H1 (cell line): Measurements from ENCODE around the gene OLR1. TPM values are rescaled to one million over a fixed set of nuclear protein-coding genes. Genes with fewer than 3 reads are reported as not detected.

Source experiments
- CTCF ChIA-PET: fragments of 300-600 bp; sonication (Branson Sonifier 250); formaldehyde crosslinking; loops from one replicate; lab custom pipeline; 2021; ENCODE audit not compliant: partially characterized antibody; lab: Charles Lee
- POLR2A ChIA-PET: fragments of 300-600 bp; sonication (Branson Sonifier 250); formaldehyde crosslinking; loops from one replicate; lab custom pipeline; 2021; ENCODE audit warnings: inconsistent platforms; ENCODE audit not compliant: partially characterized antibody; lab: Charles Lee
- DNase-seq, 2 experiments: peaks; one replicate each; pipeline versions ENCODE4 v3.0.0 to v3.0.0-alpha.2; 2010 to 2022; ENCODE audit warnings: low spot score in 2 of 2, low read depth in 1 of 2, mixed read lengths in 1 of 2
- FAIRE-seq: peaks from 2 replicates; lab custom pipeline; 2011; peaks lifted over from hg19 to GRCh38; lab: Jason Lieb, UNC
- H2AFZ ChIP-seq: 2 replicates; pipeline ENCODE4 v1.8.1; 2012; ENCODE audit warnings: low read length, inconsistent platforms
- H2AK5ac ChIP-seq: 2 replicates; pipeline ENCODE4 v1.6.1; 2013; ENCODE audit warnings: low read depth, low read length
- H2BK120ac ChIP-seq: replicated peaks from 2 replicates; pipeline ENCODE3; 2013; ENCODE audit warnings: low read depth, low read length, inconsistent platforms
- H2BK12ac ChIP-seq: 2 replicates; pipeline ENCODE4 v1.6.1; 2013; ENCODE audit warnings: low read depth, low read length
- H2BK15ac ChIP-seq: 2 replicates; pipeline ENCODE4 v1.6.1; 2013; ENCODE audit warnings: low read length
- H2BK20ac ChIP-seq: 2 replicates; pipeline ENCODE4 v1.6.1; 2013; ENCODE audit warnings: low read length
- H2BK5ac ChIP-seq: 2 replicates; pipeline ENCODE4 v1.6.1; 2013; ENCODE audit warnings: low read depth, low read length
- H3K14ac ChIP-seq: 2 replicates; pipeline ENCODE4 v1.6.1; 2013; ENCODE audit warnings: inconsistent platforms; ENCODE audit not compliant: insufficient read length
- H3K18ac ChIP-seq: 2 replicates; pipeline ENCODE4 v1.6.1; 2013; ENCODE audit warnings: low read length; ENCODE audit errors: extremely low read depth
- H3K23ac ChIP-seq: 2 replicates; pipeline ENCODE4 v1.6.1; 2013; ENCODE audit warnings: inconsistent platforms; ENCODE audit not compliant: insufficient read length
- H3K23me2 ChIP-seq: 2 replicates; pipeline ENCODE4 v1.6.1; 2013; ENCODE audit warnings: low read depth, low read length
- H3K27ac ChIP-seq: 2 replicates; pipeline ENCODE4 v1.6.1; 2011; ENCODE audit warnings: low read depth, low read length, inconsistent platforms
- H3K27me3 ChIP-seq, 4 experiments: replicated peaks in 1 of 4; 1 replicate in 1 of 4; 2 replicates in 3 of 4; pipeline versions ENCODE4 v1.6.1 to v1.8.1; 2011 to 2013; ENCODE audit warnings: low read length in 3 of 4, mild to moderate bottlenecking in 3 of 4, inconsistent platforms in 2 of 4, mixed read lengths in 2 of 4, moderate library complexity in 1 of 4; ENCODE audit not compliant: control insufficient read depth in 3 of 4, insufficient read depth in 3 of 4; ENCODE audit errors: extremely low read depth in 1 of 4
- H3K36me3 ChIP-seq, 4 experiments: 2 replicates each; pipeline versions ENCODE4 v1.6.1 to v1.8.1; 2011 to 2013; ENCODE audit warnings: mild to moderate bottlenecking in 4 of 4, low read length in 3 of 4, moderate library complexity in 2 of 4, control low read depth in 1 of 4, inconsistent platforms in 1 of 4; ENCODE audit not compliant: insufficient read depth in 4 of 4, control insufficient read depth in 2 of 4
- H3K4ac ChIP-seq: replicated peaks from 2 replicates; pipeline ENCODE3; 2013; ENCODE audit warnings: low read length, low read depth, mixed read lengths, inconsistent platforms; ENCODE audit not compliant: insufficient read length
- H3K4me1 ChIP-seq, 4 experiments: replicated peaks in 1 of 4; 1 replicate in 1 of 4; 2 replicates in 3 of 4; pipeline versions ENCODE4 v1.6.1 to v1.8.1; 2011 to 2013; ENCODE audit warnings: low read length in 3 of 4, inconsistent platforms in 2 of 4, mixed read lengths in 1 of 4; ENCODE audit not compliant: insufficient read depth in 4 of 4, control insufficient read depth in 3 of 4
- H3K4me2 ChIP-seq, 2 experiments: 2 replicates each; pipeline versions ENCODE4 v1.6.1 to v1.8.1; 2011 to 2013; ENCODE audit warnings: low read depth in 2 of 2, low read length in 2 of 2, control low read depth in 1 of 2, inconsistent platforms in 1 of 2, mild to moderate bottlenecking in 1 of 2; ENCODE audit not compliant: insufficient read depth in 1 of 2
- H3K4me3 ChIP-seq, 4 experiments: fragments of 200-600, 300-600 bp in 1 of 4; sonication (generic), shearing (Covaris generic), sonication (Bioruptor Twin) in 1 of 4; 2 replicates each; pipeline versions ENCODE4 v1.5.1 to v1.8.1; 2011 to 2016; ENCODE audit warnings: low read length in 4 of 4, low read depth in 3 of 4, control low read depth in 2 of 4, inconsistent platforms in 2 of 4, mild to moderate bottlenecking in 2 of 4, mixed read lengths in 1 of 4, moderate library complexity in 1 of 4; ENCODE audit not compliant: insufficient read depth in 2 of 4; ENCODE audit errors: extremely low read depth in 1 of 4
- H3K56ac ChIP-seq: replicated peaks from 2 replicates; pipeline ENCODE3; 2013; ENCODE audit warnings: low read depth, mild to moderate bottlenecking, mixed read lengths, low read length, inconsistent platforms; ENCODE audit not compliant: insufficient read length
- H3K79me1 ChIP-seq: 2 replicates; pipeline ENCODE4 v1.6.1; 2013; ENCODE audit warnings: low read depth, low read length, control low read depth
- H3K79me2 ChIP-seq, 2 experiments: 2 replicates each; pipeline versions ENCODE4 v1.6.1 to v1.8.1; 2012 to 2013; ENCODE audit warnings: low read length in 2 of 2, mild to moderate bottlenecking in 2 of 2, inconsistent platforms in 1 of 2; ENCODE audit not compliant: insufficient read depth in 2 of 2, control insufficient read depth in 1 of 2
- H3K9ac ChIP-seq, 4 experiments: replicated peaks in 1 of 4; 1 replicate in 1 of 4; 2 replicates in 3 of 4; pipeline versions ENCODE4 v1.6.1 to v1.8.1; 2011 to 2013; ENCODE audit warnings: low read depth in 3 of 4, low read length in 3 of 4, control low read depth in 2 of 4, mild to moderate bottlenecking in 2 of 4, moderate library complexity in 2 of 4, inconsistent platforms in 1 of 4; ENCODE audit errors: extremely low read depth in 1 of 4
- H3K9me3 ChIP-seq, 2 experiments: 2 replicates each; pipeline versions ENCODE4 v1.6.1 to v1.8.1; 2012 to 2013; ENCODE audit warnings: mild to moderate bottlenecking in 2 of 2, moderate library complexity in 2 of 2, control low read depth in 1 of 2, inconsistent platforms in 1 of 2, low read depth in 1 of 2, low read length in 1 of 2, mixed read lengths in 1 of 2; ENCODE audit not compliant: insufficient read depth in 2 of 2
- H4K20me1 ChIP-seq, 2 experiments: replicated peaks in 1 of 2; 2 replicates each; pipeline versions ENCODE3 to v1.8.1; 2011 to 2013; ENCODE audit warnings: inconsistent platforms in 2 of 2, low read length in 2 of 2, mild to moderate bottlenecking in 1 of 2; ENCODE audit not compliant: insufficient read depth in 2 of 2, control insufficient read depth in 1 of 2
- H4K5ac ChIP-seq: 2 replicates; pipeline ENCODE4 v1.6.1; 2013; ENCODE audit warnings: low read length, low read depth, mixed read lengths, inconsistent platforms; ENCODE audit not compliant: insufficient read length
- H4K8ac ChIP-seq: 2 replicates; pipeline ENCODE4 v1.8.0; 2013; ENCODE audit warnings: mild to moderate bottlenecking, moderate library complexity, low read length, inconsistent platforms; ENCODE audit not compliant: insufficient read depth; ENCODE audit errors: extremely low read depth
- H4K91ac ChIP-seq: replicated peaks from 2 replicates; pipeline ENCODE3; 2013; ENCODE audit warnings: low read length, mixed read lengths, inconsistent platforms; ENCODE audit not compliant: insufficient read length
- JUND ChIP-seq: IDR thresholded peaks from 2 replicates; pipeline ENCODE4 v1.6.1; 2011; ENCODE audit warnings: mild to moderate bottlenecking, improper control_type of control experiment, low read length
- RAD21 ChIP-seq, 2 experiments: IDR thresholded peaks in 1 of 2; conservative IDR thresholded peaks in 1 of 2; 2 replicates each; pipeline ENCODE4 v1.6.1; 2011; ENCODE audit warnings: low read depth in 2 of 2, low read length in 2 of 2, improper control_type of control experiment in 1 of 2, inconsistent platforms in 1 of 2, mild to moderate bottlenecking in 1 of 2, moderate library complexity in 1 of 2
- RXRA ChIP-seq: IDR thresholded peaks from 2 replicates; pipeline ENCODE4 v1.6.1; 2011; ENCODE audit warnings: low read depth, mild to moderate bottlenecking, low read length, moderate library complexity; ENCODE audit not compliant: insufficient read depth
- WGBS, 2 experiments: shearing (Covaris generic) in 1 of 2; methylation state at CpG; one replicate each; pipeline versions ENCODE4 v1.1.6 to v1.1.7; 2013 to 2015; ENCODE audit warnings: low lambda C conversion rate in 2 of 2, mixed read lengths in 2 of 2, inconsistent platforms in 1 of 2, low coverage in 1 of 2, missing lambda C conversion rate in 1 of 2; ENCODE audit not compliant: insufficient replicate concordance in 2 of 2, insufficient coverage in 1 of 2, insufficient read length in 1 of 2; ENCODE audit errors: extremely low coverage in 1 of 2, missing lambda C conversion rate in 1 of 2; 5-methylcytosine and 5-hydroxymethylcytosine counted together
- polyA plus RNA-seq, 7 experiments: library from polyadenylated mRNA; depleted of rRNA in 3 of 7; stranded (reverse) in 5 of 7; unstranded in 2 of 7; fragments of >200 nt in 5 of 7; fragments of 200-250 nt in 2 of 7; gene quantifications; 1 replicate in 5 of 7; 2 replicates in 1 of 7; 4 replicates in 1 of 7; pipeline versions ENCODE4 v1.2.1 to v1.2.3, GENCODE V29; 2011 to 2013; ENCODE audit warnings: missing spikeins in 2 of 7, mixed read lengths in 2 of 7
- total RNA-seq: library from RNA; stranded (reverse); fragmentation: NEBNext Ultra II Directional; extraction: Animal tissue kit (Norgen Biotek cat#: 25700); gene quantifications from 2 replicates; pipeline ENCODE4 v1.2.1, GENCODE V29; 2021
- TF ChIP-seq, protein P1 (sequence below): IDR thresholded peaks from 2 replicates; pipeline ENCODE4 v1.6.1; 2011; ENCODE audit warnings: low read depth, mild to moderate bottlenecking, low read length; ENCODE audit not compliant: insufficient read depth

The OLR1 gene
- total and polyA plus RNA-seq, 2 of the 8 experiments (the other 6 are each of a cell fraction or from before 2014, with no cell fraction given): not detected

GRCh38 chr12:10115311-10115710 lies 56.6 kb downstream of the OLR1 start:
- peaks cover 0 to 4% of the 10 kb centered on the region in 2 experiments; a peak in 1 of 4 replicates for H3K9me3 ChIP-seq
- no peak for FAIRE-seq
- no peak overlapping the region for H3K56ac ChIP-seq
- H2AK5ac ChIP-seq: no peak overlapping the region
- 86% methylated on average over 15 of the region's 15 CpGs; no CpG with 5 or more reads in 1 of the 2 experiments for WGBS, 2 experiments
- no peak overlapping the region for H2BK120ac ChIP-seq
- H3K4me3 ChIP-seq: no peak overlapping the region
- no peaks in the 10 kb centered on the region for H3K4me1 ChIP-seq
- H4K5ac ChIP-seq: no peak overlapping the region
- no peak overlapping the region for H3K27ac ChIP-seq
- H3K14ac ChIP-seq: no peak overlapping the region
- no peak overlapping the region for H3K4me2 ChIP-seq
- no peak for DNase-seq
- no peak overlapping the region for H2BK5ac ChIP-seq
- no peaks in the 10 kb centered on the region for H3K79me2 ChIP-seq
- H3K9ac ChIP-seq: no peak overlapping the region
- no peak overlapping the region for H2BK12ac ChIP-seq
- H2AFZ ChIP-seq: no peak overlapping the region
- no peak overlapping the region for H4K91ac ChIP-seq
- no peaks in the 10 kb centered on the region for H4K20me1 ChIP-seq
- no peak overlapping the region for H2BK15ac ChIP-seq
- H3K4ac ChIP-seq: no peak overlapping the region
- CTCF ChIA-PET: interaction anchor here (0.7 to 1.8 kb wide), 5 partner anchors 33 to 81 kb away, joined by 3 to 4 read pairs (median 3); no protein-coding TSS in a partner anchor
- H3K23ac ChIP-seq: no peak overlapping the region
- H3K27me3 ChIP-seq: no peaks in the 10 kb centered on the region
- H3K18ac ChIP-seq: no peak overlapping the region
- H3K36me3 ChIP-seq: no peaks in the 10 kb centered on the region; a peak in 1 of 8 replicates
- no peaks in the 10 kb centered on the region for H3K79me1 ChIP-seq
- H3K23me2 ChIP-seq: no peaks in the 10 kb centered on the region
- H4K8ac ChIP-seq: no peak overlapping the region
- no peak overlapping the region for H2BK20ac ChIP-seq
- POLR2A ChIA-PET: no interaction called here
- TF ChIP-seq RXRA (no peak), RAD21 (IDR thresholded peaks at IDR 0.05 in 1 of 2, conservative IDR thresholded peaks at IDR 0.05 in 1 of 2; ENCODE audit: low read depth in 2 of 2, low read length in 2 of 2) (no peak), JUND (no peak)
- TF ChIP-seq, protein P1, sequence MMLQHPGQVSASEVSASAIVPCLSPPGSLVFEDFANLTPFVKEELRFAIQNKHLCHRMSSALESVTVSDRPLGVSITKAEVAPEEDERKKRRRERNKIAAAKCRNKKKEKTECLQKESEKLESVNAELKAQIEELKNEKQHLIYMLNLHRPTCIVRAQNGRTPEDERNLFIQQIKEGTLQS: no peak
